NCI-H2196 (cell line): ENCODE data around the gene CDH13.

Source experiments
- DNase-seq: peaks from one replicate; lab custom pipeline; 2025; ENCODE audit not compliant: unreplicated experiment; lab: John Stamatoyannopoulos, UW

CDH13 gene

GRCh38 chr16:83269048-83269447, 642.3 kb downstream of the CDH13 start:
- DNase-seq = no peak

GRCh38 chr16:83269541-83269940, 642.8 kb downstream of the CDH13 start:
- DNase-seq = no peak

- DNase-seq = no peak
Observed at GRCh38 chr16:83270061-83270460, 643.3 kb downstream of the CDH13 start.

GRCh38 chr16:83270640-83271039, 643.9 kb downstream of the CDH13 start:
- no peak for DNase-seq

GRCh38 chr16:83271123-83271522, 644.4 kb downstream of the CDH13 start:
- no peak for DNase-seq

GRCh38 chr16:83271970-83272575, 645.3 kb downstream of the CDH13 start:
- no peak for DNase-seq

- no peak for DNase-seq
Observed at GRCh38 chr16:83272843-83273242, 646.1 kb downstream of the CDH13 start.

- no peak for DNase-seq
Observed at GRCh38 chr16:83273504-83274173, 646.9 kb downstream of the CDH13 start.

- DNase-seq = no peak
Observed at GRCh38 chr16:83279251-83279650, 652.5 kb downstream of the CDH13 start.

- no peak for DNase-seq
Observed at GRCh38 chr16:83285921-83286320, 659.2 kb downstream of the CDH13 start.

GRCh38 chr16:83296505-83296904, 669.7 kb downstream of the CDH13 start:
- no peak for DNase-seq

GRCh38 chr16:83298541-83298940, 671.8 kb downstream of the CDH13 start:
- DNase-seq = no peak

- no peak for DNase-seq
Observed at GRCh38 chr16:83300326-83300725, 673.6 kb downstream of the CDH13 start.

GRCh38 chr16:83301971-83302370, 675.2 kb downstream of the CDH13 start:
- no peak for DNase-seq

GRCh38 chr16:83302853-83303252, 676.1 kb downstream of the CDH13 start:
- DNase-seq = no peak

GRCh38 chr16:83305092-83305491, 678.3 kb downstream of the CDH13 start:
- DNase-seq = no peak

GRCh38 chr16:83306961-83307593, 680.3 kb downstream of the CDH13 start:
- no peak for DNase-seq

- no peak for DNase-seq
Observed at GRCh38 chr16:83307594-83307992, 680.8 kb downstream of the CDH13 start.

- no peak for DNase-seq
Observed at GRCh38 chr16:83308414-83308813, 681.6 kb downstream of the CDH13 start.

GRCh38 chr16:83310816-83311215, 684.0 kb downstream of the CDH13 start:
- no peak for DNase-seq

- DNase-seq = no peak
Observed at GRCh38 chr16:83312015-83312717, 685.4 kb downstream of the CDH13 start.

- no peak for DNase-seq
Observed at GRCh38 chr16:83312718-83313245, 686.0 kb downstream of the CDH13 start.
